Breast epithelium (tissue), 3 donors: Measurements from ENCODE around the gene LPP.

ENCODE experiments used
- CTCF ChIP-seq, 3 donors: fragments of 450-650 bp; IDR thresholded peaks; one replicate each; pipeline ENCODE4 v1.5.1; 2016 to 2017; ENCODE audit warnings: antibody characterized with exemption in 3 of 3, mild to moderate bottlenecking in 3 of 3, moderate library complexity in 3 of 3
- POLR2A ChIP-seq: fragments of 450-650 bp; IDR thresholded peaks from one replicate; pipeline ENCODE4 v1.6.1; 2016; ENCODE audit warnings: antibody characterized with exemption, mild to moderate bottlenecking, moderate library complexity
- POLR2AphosphoS5 ChIP-seq, 3 donors: sonication (generic); formaldehyde crosslinking; IDR thresholded peaks; one replicate each; pipeline ENCODE4 v1.6.1; 2017; ENCODE audit warnings: antibody characterized with exemption in 3 of 3

DNA sequence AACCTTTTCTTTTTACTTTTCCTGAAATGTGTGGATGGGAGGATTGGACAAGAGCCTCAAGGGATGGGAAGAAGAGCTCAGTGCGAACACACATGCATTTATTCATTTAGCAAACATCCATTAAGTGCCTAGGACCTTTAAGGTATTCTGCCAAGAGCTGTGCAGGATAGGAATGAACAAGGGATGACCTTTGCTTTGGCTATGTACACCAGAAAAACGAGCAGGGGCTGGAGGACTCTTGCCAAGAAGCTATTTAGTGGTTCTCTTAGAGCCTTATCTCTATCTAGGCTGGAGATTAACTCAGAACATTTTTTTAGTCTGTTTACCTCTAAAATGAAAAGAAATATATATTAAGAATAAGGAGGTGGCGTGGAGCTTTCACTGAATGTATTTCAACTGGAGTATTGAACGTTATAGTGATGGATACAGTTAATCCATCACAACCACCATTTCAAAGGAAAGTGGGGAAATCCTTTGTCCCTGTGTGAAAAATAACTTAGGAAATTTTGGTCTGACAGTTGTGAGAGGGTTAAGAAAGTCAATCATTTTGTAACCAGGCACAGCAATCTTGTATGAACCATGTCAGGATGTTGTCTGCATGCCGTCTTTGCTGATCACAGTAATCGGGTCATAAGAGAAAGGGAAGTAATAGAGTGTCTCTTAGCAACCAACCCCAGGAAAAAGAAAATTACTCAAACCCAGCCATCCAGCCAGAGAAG, 279.0 kb downstream of the LPP start:
- no peak for TF ChIP-seq CTCF (IDR thresholded peaks at IDR 0.05)
- no peak for TF ChIP-seq POLR2A
- no peak for TF ChIP-seq POLR2AphosphoS5 (IDR thresholded peaks at IDR 0.05)
